ENCODE data around the gene HTR2A. TPM values are rescaled to one million over a fixed set of nuclear protein-coding genes. Genes with fewer than 3 reads are reported as not detected.

The HTR2A gene
- not detected in 2 replicates for total RNA-seq (2013; cell fraction: nucleolus; rRNA removed)
- not detected in 2 replicates for total RNA-seq (2014; rRNA removed)
- total RNA-seq (2014; rRNA removed; fragmentation: Illumina TruSeq; extraction: Trizol) = not detected in 2 replicates
- total RNA-seq (2021) = not detected in 2 replicates
- polyA plus RNA-seq (2011; ENCODE audit: low read depth) = not detected
- polyA plus RNA-seq (2011; rRNA removed) = not detected in 2 replicates
- polyA plus RNA-seq (2011; cell fraction: cytosol; rRNA removed) = not detected in 2 replicates
- polyA plus RNA-seq (2011; cell fraction: nucleus; rRNA removed) = not detected in 2 replicates
- not detected in 2 replicates for polyA plus RNA-seq (2012)
- polyA plus RNA-seq (2014; fragmentation: Illumina TruSeq; extraction: Trizol) = not detected in 2 replicates
- not detected for polyA plus RNA-seq (2014; fragmentation: Nextera tagmentation; extraction: Ambion mirVana)
- polyA plus RNA-seq (2014; rRNA removed) = not detected in 2 replicates
- not detected for polyA plus RNA-seq (2016; fragmentation: Nextera tagmentation; extraction: Ambion mirVana)
- polyA minus RNA-seq (2011; rRNA and poly(A)+ RNA removed) = not detected in 2 replicates
- not detected in 2 replicates for polyA minus RNA-seq (2011; cell fraction: cytosol; rRNA and poly(A)+ RNA removed)
- polyA minus RNA-seq (2011; cell fraction: nucleus; rRNA and poly(A)+ RNA removed) = not detected in 2 replicates
- Bru-seq, nascent RNA = not detected
- not detected for BruChase-seq, experiment 1, labeled RNA remaining after a 6-hour chase
- BruChase-seq, experiment 2, labeled RNA remaining after a 2-hour chase = not detected
- long read RNA-seq, experiment 1 = 0 reads
- long read RNA-seq, experiment 2 = 0 reads

GRCh38 chr13:46896341-46897137, at the start of gene HTR2A:
HTR2A (minus strand) TSS chr13:46897053; CDS start chr13:46895906, 1,147 bp downstream.
- RAD21 ChIA-PET (ENCODE audit: unreplicated experiment) = interaction anchor here (1.0 kb wide), 1 partner anchor 563 kb away, joined by 4 read pairs; no protein-coding TSS in a partner anchor
- Histone ChIP-seq H2AFZ (ENCODE audit: control insufficient read depth, low read depth, low read length) (no peak within 1 kb of the TSS), H3K36me3 (ENCODE audit: control insufficient read depth in 2 of 2, insufficient read depth in 2 of 2, low read length in 1 of 2) (no peaks in the 10 kb centered on the region), H3K9me3 (replicated peaks; ENCODE audit: control insufficient read depth, insufficient read depth, low read length) (no peaks in the 10 kb centered on the region), H3K79me2 (ENCODE audit: control insufficient read depth, insufficient read depth, low read length) (no peaks in the 10 kb centered on the region), H3K4me3 (no peak within 1 kb of the TSS), H3K4me2 (ENCODE audit: control insufficient read depth, insufficient read depth) (no peak within 1 kb of the TSS), H3K27ac (ENCODE audit: control insufficient read depth, insufficient read depth) (no peak within 1 kb of the TSS), H3K9ac (ENCODE audit: control insufficient read depth, insufficient read depth, low read length) (no peak within 1 kb of the TSS), H3K27me3 (replicated peaks in 1 of 2; ENCODE audit: control insufficient read depth in 2 of 2, insufficient read depth in 2 of 2, low read length in 1 of 2) (peaks cover 4 to 6% of the 10 kb centered on the region in 2 experiments; a peak in 2 of 4 replicates), H3K4me1 (ENCODE audit: control insufficient read depth, insufficient read depth, low read length) (no peaks in the 10 kb centered on the region), H4K20me1 (ENCODE audit: control insufficient read depth, insufficient read depth) (no peaks in the 10 kb centered on the region)
- 14% methylated on average over 13 of the region's 13 CpGs for WGBS (ENCODE audit: insufficient coverage, insufficient replicate concordance, low lambda C conversion rate, missing lambda C conversion rate)
- in situ Hi-C loops (cut with MboI) = loop anchor here (10.0 kb wide), 1 partner anchor 878 kb away; no protein-coding TSS in a partner anchor
- BruUV-seq (replicated peaks) = no TSS peak
- intact Hi-C loops (cut with micrococcal nuclease; ENCODE audit: unreplicated experiment) = loop anchor here (10.0 kb wide), 1 partner anchor 698 kb away; no protein-coding TSS in a partner anchor
- no peak for DNase-seq (ENCODE audit: low read depth, low spot score)
- FAIRE-seq = no peak
- POLR2A ChIA-PET = no interaction called here
- ATAC-seq = no peak
- CTCF ChIA-PET = no interaction called here
- TF ChIP-seq ZBED1 (IDR thresholded peaks at IDR 0.05; ENCODE audit: borderline replicate concordance) = no peak
- no peak for TF ChIP-seq SP1 (IDR thresholded peaks at IDR 0.05; ENCODE audit: low read depth, low read length)
- TF ChIP-seq FOXK2 (IDR thresholded peaks at IDR 0.05) = no peak
- no peak for TF ChIP-seq SPI1 (IDR thresholded peaks at IDR 0.05; ENCODE audit: borderline replicate concordance, insufficient read depth, low read depth, low read length)
- no peak for TF ChIP-seq MTA2 (IDR thresholded peaks at IDR 0.05; ENCODE audit: low read depth)
- TF ChIP-seq IRF3 (IDR thresholded peaks at IDR 0.05) = no peak
- TF ChIP-seq MYB (IDR thresholded peaks at IDR 0.05; ENCODE audit: borderline replicate concordance, low read depth, low read length) = no peak
- no peak for TF ChIP-seq ZNF384 (IDR thresholded peaks at IDR 0.05; ENCODE audit: borderline replicate concordance, low read depth, low read length)
- no peak for TF ChIP-seq RFX5 (IDR thresholded peaks at IDR 0.05; ENCODE audit: low read depth, low read length)
- no peak for TF ChIP-seq RBBP5 (conservative IDR thresholded peaks at IDR 0.05)
- TF ChIP-seq NFIC (IDR thresholded peaks at IDR 0.05; ENCODE audit: low read depth, low read length) = no peak
- TF ChIP-seq ATF2 (IDR thresholded peaks at IDR 0.05; ENCODE audit: low read length) = no peak
- no peak for TF ChIP-seq EP300 (IDR thresholded peaks at IDR 0.05; ENCODE audit: borderline replicate concordance in 1 of 2, control insufficient read depth in 1 of 2, low read depth in 2 of 2, low read length in 2 of 2)
- TF ChIP-seq IKZF1 (conservative IDR thresholded peaks at IDR 0.05) = no peak
- no peak for TF ChIP-seq NR2C2 (IDR thresholded peaks at IDR 0.05; ENCODE audit: borderline replicate concordance, control insufficient read depth, insufficient read length, low read depth)
- no peak for TF ChIP-seq HSF1 (IDR thresholded peaks at IDR 0.05; ENCODE audit: low read depth, low read length)
- no peak for TF ChIP-seq TARDBP (IDR thresholded peaks at IDR 0.05; ENCODE audit: borderline replicate concordance)
- no peak for TF ChIP-seq SMARCA5 (IDR thresholded peaks at IDR 0.05)
- SMC1A ChIA-PET (ENCODE audit: uncharacterized antibody, unreplicated experiment) = no interaction called here

All from GM12878 (cell line).